ENCODE results near the gene ZC3H12C.

The ZC3H12C gene

GRCh38 chr11:110156503-110156902 is 63.3 kb downstream of the ZC3H12C start:
- no peak for DNase-seq

GRCh38 chr11:110158317-110159200 is 65.4 kb downstream of the ZC3H12C start:
- DNase-seq = no peak

GRCh38 chr11:110159476-110159875 is 66.3 kb downstream of the ZC3H12C start:
- DNase-seq = no peak

- no peak for DNase-seq
These were observed 66.8 kb downstream of the ZC3H12C start for GRCh38 chr11:110160016-110160415.

GRCh38 chr11:110160437-110160836 is 67.2 kb downstream of the ZC3H12C start:
- no peak for DNase-seq

GRCh38 chr11:110161061-110161460 is 67.9 kb downstream of the ZC3H12C start:
- no peak for DNase-seq

- DNase-seq = no peak
These were observed 69.0 kb downstream of the ZC3H12C start for GRCh38 chr11:110162216-110162615.

DNA sequence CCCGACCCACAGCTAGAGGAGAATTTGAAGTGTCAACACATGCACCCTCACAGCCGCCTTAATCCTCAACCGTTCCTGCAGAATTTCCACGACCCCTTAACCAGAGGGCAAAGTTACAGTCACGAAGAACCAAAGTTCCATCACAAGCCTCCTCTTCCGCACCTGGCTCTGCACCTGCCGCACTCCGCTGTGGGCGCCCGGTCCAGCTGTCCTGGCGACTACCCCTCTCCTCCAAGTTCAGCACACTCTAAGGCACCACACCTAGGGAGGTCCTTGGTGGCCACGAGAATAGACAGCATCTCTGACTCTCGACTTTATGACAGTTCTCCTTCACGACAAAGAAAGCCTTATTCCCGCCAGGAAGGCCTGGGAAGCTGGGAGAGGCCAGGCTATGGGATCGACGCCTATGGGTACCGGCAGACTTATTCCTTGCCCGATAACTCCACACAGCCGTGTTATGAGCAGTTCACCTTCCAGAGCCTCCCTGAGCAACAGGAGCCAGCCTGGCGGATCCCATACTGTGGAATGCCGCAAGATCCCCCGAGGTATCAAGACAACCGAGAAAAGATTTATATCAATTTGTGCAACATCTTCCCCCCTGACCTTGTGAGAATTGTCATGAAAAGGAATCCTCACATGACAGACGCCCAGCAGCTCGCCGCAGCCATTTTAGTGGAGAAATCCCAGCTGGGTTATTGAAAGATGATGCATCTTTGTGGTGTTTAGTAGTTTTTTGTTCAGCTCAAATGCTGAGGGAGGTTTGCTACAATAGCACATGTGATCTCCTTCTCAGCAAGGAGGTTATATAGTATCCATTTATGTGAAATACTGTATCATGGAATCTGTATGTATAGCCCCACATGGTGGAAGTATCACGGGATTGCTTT is 72.1 kb downstream of the ZC3H12C start:
- DNase-seq = no peak

DNA sequence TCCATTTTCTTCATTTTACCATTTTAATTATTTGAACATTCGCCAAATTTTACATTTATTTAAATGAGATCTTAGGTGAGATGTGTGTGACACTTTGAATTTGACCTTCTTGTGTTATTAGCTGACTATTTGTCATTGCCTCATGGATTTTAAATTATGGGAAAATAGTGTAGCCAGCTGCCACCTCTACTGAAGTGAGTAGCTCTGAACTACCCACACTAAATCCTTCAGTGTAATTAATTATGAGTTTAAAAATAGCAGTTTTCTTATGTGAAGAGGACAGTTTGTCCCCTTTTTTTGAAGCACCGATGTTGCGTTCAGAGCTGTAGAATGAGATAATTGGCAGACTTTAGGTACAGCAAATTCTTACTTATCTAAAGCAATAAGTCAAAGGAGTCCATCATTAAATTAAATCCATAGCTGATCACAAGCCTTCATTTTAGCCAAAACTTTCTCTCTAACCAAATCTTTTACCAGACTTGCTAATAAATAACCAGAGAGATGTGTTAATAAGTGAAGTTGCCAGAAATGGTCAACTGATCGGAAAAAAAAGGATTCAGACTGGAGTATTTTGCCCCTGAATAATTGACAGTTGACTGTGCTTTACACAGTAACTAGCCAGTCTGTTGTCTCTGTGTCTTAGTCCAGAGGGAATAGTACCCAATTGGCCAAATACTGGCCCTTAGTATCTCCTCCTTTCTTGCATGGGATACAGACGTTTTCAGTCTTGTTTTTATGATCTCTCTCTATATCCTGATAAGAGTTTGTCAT is 75.0 kb downstream of the ZC3H12C start:
- DNase-seq = no peak

GRCh38 chr11:110169738-110170137 is 76.5 kb downstream of the ZC3H12C start:
- no peak for DNase-seq

DNA sequence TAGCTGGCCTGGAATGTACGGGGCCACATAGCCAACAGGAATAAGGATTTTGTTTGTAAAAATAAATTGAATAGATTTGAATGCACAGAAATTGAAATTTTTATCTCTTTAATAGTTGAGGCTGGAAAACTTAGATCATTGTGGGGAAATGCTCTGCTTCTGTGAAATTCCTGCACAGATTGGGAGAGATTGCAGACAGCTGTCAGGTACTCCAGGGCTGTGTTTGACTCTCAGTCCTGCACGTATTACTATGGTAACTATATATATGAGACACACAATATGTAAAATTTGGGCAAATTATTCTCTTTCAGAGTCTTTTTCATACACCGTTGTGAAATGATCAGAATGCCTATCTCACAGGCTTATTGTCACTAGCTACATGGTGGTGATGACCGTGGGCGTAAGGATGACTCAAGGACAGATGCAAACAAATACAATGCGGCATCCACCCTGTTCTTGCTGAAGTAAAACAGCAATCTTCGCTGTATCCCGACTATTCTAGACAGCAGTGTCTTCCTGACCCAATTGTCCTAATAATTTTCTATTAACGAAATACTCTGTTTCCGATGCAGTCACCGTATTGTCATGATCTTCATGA is 79.4 kb downstream of the ZC3H12C start:
- DNase-seq = no peak

DNA sequence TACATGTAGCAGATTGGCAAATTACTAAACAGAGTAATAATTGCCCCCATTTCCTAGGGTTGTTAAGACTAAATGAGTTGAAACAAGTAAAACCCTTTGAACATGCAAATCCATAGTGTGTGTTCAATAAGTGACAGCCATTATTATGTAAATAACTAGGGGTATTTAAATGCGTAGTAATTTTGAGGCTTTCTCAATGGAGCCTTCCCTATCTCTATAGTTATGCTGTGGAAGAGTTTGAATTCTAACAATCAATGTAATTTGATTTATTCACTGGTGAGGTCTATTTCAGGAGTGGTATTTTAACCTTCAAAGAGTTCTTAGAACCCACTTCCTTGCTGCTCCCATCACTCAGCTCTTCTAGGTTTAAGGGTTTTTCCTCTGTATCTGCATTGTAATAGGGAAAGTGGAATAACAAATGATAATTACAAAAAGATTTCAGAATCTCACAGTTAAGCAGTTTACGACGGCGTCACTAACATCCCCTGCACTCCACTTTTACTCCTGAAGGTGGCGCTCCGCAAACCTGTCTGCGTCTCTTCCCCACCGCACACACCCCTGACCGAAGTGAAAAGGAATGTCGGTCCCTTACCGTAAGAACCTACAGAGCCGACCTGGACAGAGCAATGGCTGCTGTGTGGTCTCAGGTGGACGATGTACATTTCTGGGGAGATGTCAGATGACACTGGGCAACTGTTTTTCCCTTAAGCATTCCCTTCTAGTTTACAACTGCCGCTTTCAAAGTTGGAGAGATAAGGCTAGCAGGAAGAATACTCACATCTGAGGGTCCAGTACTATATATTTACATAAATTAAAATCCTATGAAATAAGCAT is 80.8 kb downstream of the ZC3H12C start:
- DNase-seq = no peak

DNA sequence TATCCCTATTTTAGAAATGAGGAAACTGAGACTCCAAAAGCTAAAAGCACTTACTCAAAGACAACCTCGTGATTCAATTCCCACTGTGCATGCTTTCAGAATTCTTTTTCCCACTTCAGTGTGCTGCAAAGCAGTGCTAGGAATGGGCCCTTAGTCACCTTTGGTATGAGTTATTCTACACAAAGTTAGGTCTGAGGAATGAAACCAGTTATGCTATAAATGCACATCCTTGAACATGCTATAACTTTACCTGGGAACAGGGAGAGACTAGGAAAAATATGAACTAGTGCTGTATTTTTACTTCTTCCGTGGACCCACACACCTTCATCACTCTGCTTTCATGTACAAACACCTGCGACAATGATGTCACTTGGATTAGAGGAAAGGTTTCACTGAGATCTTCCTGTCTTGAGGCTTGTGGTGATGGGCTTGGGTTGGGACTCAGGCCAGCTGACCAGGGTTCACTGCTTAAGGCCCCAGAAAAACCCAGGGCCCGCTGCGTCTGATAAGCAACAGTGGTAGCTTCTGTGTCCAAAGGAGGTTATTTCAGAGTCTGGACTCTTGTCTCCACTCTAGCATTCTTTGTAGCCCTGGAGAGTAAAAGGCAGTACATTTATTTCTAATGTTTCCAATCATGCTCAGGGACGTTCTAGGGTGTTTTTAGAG is 81.6 kb downstream of the ZC3H12C start:
- no peak for DNase-seq

DNA sequence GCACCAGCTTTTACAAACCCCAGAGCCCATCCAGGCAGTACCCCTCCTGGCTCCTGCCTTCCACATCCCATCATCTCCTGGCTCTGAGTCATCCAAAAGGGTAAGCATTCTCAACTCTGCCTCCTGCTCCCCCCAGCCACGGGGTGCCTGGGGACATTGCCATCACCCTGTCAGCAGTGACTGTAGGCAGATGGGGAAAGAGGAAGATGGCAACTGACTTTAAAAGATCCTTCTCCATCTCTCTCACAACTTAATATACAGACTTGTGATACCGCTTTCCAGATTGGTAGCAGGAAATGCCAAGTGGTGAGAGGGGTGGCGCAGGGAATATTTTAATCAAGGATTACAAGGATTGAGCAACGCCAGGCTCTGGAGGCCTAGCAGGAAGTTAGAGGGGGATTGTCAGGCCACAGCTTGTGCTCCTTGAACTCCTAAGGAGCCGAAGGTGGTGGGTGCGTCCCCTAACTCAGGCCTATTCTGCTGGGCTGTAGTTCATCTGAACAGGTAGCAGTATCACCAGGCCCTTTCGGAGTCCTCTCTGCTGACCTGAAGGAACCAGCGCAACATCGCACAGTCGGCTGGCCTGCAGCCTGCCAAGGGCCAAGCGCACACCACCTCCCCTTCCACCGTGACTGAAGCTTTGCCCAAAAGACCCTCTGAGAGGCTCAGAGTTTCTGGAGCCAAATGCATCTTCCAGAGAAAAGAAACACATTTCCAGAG is 83.3 kb downstream of the ZC3H12C start:
- no peak for DNase-seq

DNA sequence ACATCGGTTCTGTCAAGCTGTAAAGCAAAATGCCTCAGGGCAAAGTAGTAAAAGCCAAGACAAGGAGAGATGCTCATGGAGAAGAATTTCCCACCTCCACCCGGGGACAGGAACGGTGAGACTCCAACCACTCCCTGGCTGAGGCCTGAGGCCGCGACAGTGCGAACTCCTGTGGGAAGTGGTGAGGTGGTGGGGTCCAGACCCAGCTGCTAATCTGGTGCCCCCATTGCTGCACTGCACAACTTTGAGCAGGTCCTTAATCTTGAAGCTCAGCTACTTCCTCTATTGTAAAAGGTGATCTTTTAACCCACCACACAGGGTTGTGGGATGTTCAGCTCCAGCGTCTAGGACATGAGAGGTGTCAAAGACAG is 83.9 kb downstream of the ZC3H12C start:
- DNase-seq = no peak

DNA sequence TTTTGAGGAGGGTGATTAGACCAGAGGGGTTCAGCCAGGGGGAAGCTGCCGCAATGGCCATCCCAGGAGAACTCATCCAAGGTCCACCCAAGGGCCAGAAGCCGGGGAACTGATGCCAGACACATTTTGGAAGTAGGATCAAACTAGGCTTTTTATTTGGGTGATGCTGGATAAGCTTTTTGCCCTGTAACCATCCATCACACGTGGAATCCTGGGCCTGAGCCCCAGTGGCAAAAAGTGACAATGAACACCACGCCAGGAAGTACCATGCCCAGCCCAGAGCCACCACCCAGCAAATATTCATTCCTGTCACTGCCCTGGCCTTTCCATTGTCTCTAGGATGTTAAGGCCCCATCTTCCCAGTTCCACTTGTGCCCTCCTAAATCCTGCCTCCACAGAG is 85.9 kb downstream of the ZC3H12C start:
- DNase-seq = no peak

DNA sequence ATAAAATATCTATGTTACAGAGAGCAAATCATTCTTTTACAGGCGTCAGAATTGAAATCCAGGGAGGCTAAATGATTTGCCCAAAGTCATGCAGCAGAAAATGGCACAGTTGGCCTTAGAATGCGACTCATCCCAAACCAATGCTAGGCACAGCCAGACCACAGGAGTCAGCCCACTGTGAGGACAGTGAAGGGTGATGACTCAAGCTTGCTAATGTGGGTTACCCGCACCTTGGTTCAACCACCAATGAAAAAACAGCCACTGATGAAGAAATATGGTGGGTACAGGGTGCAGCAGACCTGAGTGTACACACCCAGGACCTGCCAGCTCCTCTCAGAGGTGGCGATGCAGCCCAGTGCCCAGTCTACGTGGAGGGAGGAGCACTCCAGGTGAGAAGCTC is 89.7 kb downstream of the ZC3H12C start:
- no peak for DNase-seq

DNA sequence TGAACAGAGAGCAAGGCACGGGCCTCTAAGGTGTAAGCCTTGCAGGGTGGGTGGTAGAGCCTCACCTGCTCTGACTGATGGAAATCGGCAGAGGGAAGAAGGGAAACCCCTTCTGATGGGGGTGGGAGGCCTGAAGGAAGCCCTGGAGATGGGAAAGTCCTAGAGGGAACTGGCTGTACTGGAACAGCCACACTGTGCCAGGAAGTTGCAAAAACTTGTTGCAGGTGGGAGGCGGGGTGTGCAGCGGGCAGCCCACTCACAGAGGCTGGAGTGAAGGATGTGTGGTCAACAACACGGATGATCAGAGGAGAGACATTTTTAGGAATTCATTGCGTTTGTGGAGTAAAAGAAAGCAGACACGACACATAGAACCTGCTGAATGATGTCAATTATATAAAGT is 91.3 kb downstream of the ZC3H12C start:
- DNase-seq = no peak

- no peak for DNase-seq
These were observed 92.0 kb downstream of the ZC3H12C start for GRCh38 chr11:110185121-110185591.

GRCh38 chr11:110185599-110185998 is 92.4 kb downstream of the ZC3H12C start:
- DNase-seq = no peak
